ENCODE data around the gene ST3GAL5. TPM values are rescaled to one million over a fixed set of nuclear protein-coding genes. Genes with fewer than 3 reads are reported as not detected.

Gene ST3GAL5
- total RNA-seq, 4 donors from 2014 or later: 30.9 to 37.4 (median 32.9) TPM

DNA sequence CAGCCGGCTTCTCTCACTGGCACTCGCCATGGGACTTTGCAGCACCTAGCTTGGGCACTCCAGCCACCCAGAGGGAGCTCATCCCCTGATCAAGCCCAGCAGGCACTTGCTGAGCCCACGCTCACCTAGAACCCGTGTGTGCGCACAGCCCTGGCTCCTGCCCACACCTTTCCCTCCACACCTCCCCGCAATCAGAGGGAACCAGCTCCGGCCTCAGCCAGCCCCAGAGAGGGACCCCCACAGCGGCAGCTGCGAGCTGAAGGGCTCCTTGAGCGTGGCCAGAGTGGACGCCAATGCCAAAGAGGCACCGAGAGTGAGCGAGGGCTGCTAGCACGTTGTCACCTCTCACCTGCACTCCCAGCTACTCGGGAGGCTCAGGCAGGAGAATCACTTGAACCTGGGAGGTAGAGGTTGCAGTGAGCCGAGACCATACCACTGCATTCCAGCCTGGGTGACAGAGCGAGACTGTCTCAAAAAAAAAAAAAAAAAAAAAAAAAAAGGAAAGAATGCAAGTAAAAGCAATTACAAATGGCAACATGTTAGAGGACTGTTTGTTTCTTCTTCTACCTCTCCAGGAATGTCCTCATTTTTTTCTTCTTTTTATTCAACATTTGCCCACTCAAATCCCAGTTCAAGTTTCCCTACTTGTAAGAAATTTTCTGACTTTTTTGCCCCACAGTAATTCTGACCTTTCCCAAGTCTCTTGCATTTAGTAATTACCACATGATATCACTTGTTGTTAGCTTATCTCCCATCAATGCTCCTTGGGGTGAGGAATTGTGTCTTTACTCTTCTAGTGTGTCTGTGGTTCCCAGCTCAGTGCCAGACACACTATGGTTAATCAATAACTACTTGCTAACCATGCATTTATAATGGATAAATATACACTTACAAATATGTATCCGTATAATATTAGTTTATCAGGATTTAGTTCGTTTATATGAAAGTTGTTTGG lies 40.6 kb upstream of the ST3GAL5 start:
- TF ChIP-seq, protein P1, sequence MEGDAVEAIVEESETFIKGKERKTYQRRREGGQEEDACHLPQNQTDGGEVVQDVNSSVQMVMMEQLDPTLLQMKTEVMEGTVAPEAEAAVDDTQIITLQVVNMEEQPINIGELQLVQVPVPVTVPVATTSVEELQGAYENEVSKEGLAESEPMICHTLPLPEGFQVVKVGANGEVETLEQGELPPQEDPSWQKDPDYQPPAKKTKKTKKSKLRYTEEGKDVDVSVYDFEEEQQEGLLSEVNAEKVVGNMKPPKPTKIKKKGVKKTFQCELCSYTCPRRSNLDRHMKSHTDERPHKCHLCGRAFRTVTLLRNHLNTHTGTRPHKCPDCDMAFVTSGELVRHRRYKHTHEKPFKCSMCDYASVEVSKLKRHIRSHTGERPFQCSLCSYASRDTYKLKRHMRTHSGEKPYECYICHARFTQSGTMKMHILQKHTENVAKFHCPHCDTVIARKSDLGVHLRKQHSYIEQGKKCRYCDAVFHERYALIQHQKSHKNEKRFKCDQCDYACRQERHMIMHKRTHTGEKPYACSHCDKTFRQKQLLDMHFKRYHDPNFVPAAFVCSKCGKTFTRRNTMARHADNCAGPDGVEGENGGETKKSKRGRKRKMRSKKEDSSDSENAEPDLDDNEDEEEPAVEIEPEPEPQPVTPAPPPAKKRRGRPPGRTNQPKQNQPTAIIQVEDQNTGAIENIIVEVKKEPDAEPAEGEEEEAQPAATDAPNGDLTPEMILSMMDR (IDR thresholded peaks at IDR 0.05): no peak
- TF ChIP-seq EP300 (IDR thresholded peaks at IDR 0.05): no peak
- TF ChIP-seq POLR2A (IDR thresholded peaks at IDR 0.05): no peak
- H3K27ac ChIP-seq: peak overlapping the region in 2 of 4 donors; percentile 66 to 77
- no peaks in the 10 kb centered on the region for H3K36me3 ChIP-seq
- no peak overlapping the region for H3K4me3 ChIP-seq
- H3K4me1 ChIP-seq: peaks cover 0 to 28% (median 10%) of the 10 kb centered on the region in 4 donors
- no peak for DNase-seq (ENCODE audit: low spot score in 2 of 2)
- H3K27me3 ChIP-seq: no peaks in the 10 kb centered on the region
- H3K9me3 ChIP-seq: no peaks in the 10 kb centered on the region
- 90 to 95% methylated on average over 17 to 19 of the region's 19 CpGs for WGBS, 2 donors

DNA sequence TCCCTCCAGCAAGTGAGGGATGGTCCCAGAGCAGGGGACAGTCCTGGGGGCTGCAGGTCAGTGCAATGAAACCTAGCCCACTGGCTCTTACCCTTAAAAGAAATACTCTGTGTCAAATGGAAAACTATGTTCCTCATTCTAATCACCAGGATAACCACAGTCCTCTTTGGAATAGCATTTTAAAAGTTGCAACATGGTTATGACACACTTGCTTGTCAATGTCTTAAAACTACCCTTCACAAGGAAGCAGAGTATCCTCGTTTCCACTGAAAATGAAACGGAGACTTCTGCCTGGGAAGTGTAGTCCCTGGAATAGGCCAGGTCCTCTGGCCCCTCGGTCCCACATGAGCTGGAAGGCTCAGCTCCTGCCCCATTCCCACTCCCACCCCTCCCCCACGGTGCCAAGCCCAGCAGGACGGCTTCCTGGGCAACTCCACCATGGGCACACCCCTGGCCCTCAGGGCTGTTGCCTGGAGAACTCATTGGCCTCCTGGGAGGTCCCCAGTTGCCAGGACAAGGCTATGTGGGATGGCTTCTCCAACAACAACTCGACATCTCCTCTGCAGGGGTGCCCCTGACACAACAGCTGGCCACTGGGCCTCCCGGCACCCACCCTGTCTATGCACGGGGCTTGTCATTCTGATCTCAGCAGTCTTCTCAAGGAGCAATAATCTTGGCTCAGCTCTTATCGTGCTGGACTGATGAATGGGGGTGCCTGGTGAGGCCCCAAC lies 38.3 kb upstream of the ST3GAL5 start:
- Histone ChIP-seq H3K27me3 (no peaks in the 10 kb centered on the region), H3K4me3 (no peak overlapping the region), H3K27ac (peak overlapping the region in 2 of 4 donors; percentile 14 to 62), H3K36me3 (no peaks in the 10 kb centered on the region), H3K9me3 (no peaks in the 10 kb centered on the region), H3K4me1 (peaks cover 0 to 37% (median 11%) of the 10 kb centered on the region in 4 donors)
- WGBS, 2 donors: 82 to 89% methylated on average over 4 to 9 of the region's 9 CpGs
- DNase-seq (ENCODE audit: low spot score in 2 of 2): no peak
- peak in 1 of 2 donors; percentile 40 for TF ChIP-seq EP300 (IDR thresholded peaks at IDR 0.05)
- no peak for TF ChIP-seq POLR2A (IDR thresholded peaks at IDR 0.05)

DNA sequence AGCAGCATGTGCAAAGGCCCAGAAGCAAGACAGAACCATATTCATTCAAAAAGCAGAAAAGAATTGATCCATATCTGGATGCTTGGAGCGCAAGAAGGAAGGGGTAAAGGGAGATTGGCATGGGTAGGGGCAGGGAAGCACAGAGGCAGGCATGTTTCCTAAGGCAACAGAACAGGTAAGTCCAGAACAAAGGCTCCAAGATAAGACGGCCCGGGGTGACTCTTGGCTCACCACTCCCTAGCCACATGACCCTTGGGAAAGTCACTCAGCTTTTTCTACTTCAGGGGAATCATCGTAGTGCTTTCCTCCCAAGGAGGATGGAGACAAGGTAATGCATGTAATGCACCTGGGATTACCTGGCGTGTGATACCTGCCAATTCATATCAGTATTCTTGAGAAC lies 37.7 kb upstream of the ST3GAL5 start:
- DNase-seq (ENCODE audit: low spot score in 2 of 2): no peak
- no peaks in the 10 kb centered on the region for H3K27me3 ChIP-seq
- WGBS, 2 donors: 78 to 90% methylated on average over 5 of the region's 5 CpGs

DNA sequence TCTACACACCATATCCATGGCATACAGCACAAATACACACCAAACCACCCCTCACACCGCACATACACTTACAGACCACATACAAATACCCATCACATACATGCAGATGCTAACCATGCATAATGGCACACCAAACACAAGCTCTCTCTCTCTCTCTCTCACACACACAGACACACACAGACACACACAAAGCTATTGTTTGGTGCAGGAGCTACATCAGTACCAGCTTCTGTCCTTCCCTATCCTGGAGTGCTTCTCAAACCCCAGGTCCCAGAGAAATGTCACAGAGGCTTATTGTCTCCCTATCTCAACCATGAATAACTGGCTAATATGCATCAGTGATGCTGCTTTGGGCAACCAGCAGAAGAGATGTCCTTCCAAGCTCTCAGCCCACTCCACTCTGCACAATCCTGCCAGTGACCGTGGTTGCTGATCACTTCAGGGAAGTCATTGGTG lies 36.5 kb upstream of the ST3GAL5 start:
- TF ChIP-seq, protein P1 (IDR thresholded peaks at IDR 0.05): no peak
- TF ChIP-seq EP300 (IDR thresholded peaks at IDR 0.05): no peak
- TF ChIP-seq POLR2A (IDR thresholded peaks at IDR 0.05): no peak
- H3K4me1 ChIP-seq: peaks cover 0 to 47% (median 11%) of the 10 kb centered on the region in 4 donors
- 83 to 89% methylated on average over 2 of the region's 2 CpGs for WGBS, 2 donors

More for the DNA sequence above, 37.7 kb upstream of the ST3GAL5 start:
- H3K27ac ChIP-seq: peak overlapping the region in 1 of 4 donors; percentile 62
- H3K4me1 ChIP-seq: peaks cover 0 to 42% (median 11%) of the 10 kb centered on the region in 4 donors
- H3K9me3 ChIP-seq: no peaks in the 10 kb centered on the region
- no peaks in the 10 kb centered on the region for H3K36me3 ChIP-seq
- no peak for TF ChIP-seq POLR2A (IDR thresholded peaks at IDR 0.05)
- TF ChIP-seq, protein P1 (IDR thresholded peaks at IDR 0.05): no peak
- TF ChIP-seq EP300 (IDR thresholded peaks at IDR 0.05): no peak
- no peak overlapping the region for H3K4me3 ChIP-seq

DNA sequence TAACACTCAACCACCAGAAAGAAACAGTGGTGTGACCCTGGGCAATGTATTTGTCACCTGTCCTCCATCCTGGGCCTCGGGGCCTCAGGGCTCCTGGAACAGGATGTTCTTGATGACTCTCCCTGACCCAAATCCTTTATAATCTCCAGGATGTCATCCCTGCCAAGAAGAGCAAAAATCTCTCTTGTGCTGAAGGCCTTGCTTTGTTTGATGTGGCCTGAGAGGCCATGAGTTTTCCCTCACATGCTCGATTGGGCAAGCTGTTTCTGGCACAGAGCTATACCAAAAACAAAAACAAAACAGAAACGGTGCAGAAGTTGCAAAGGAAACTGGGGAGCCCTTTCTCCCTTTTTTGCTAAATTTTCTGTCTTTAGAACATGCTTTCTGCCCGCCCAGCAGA lies 35.7 kb upstream of the ST3GAL5 start:
- peak; percentile 50 to 77 for DNase-seq (ENCODE audit: low spot score in 2 of 2)
- Histone ChIP-seq H3K4me1 (peaks cover 0 to 40% (median 11%) of the 10 kb centered on the region in 4 donors), H3K4me3 (no peak overlapping the region), H3K36me3 (no peaks in the 10 kb centered on the region), H3K9me3 (no peaks in the 10 kb centered on the region), H3K27ac (peak overlapping the region; percentile 60 to 83 (median 71)), H3K27me3 (no peaks in the 10 kb centered on the region)
- WGBS, 2 donors: 18 to 19% methylated on average over 4 of the region's 4 CpGs
- TF ChIP-seq EP300 (IDR thresholded peaks at IDR 0.05): peak; percentile 83 to 98
- TF ChIP-seq, protein P1 (IDR thresholded peaks at IDR 0.05): no peak

More for the DNA sequence above, 36.5 kb upstream of the ST3GAL5 start:
- DNase-seq (ENCODE audit: low spot score in 2 of 2): no peak
- Histone ChIP-seq H3K36me3 (no peaks in the 10 kb centered on the region), H3K4me3 (no peak overlapping the region), H3K9me3 (no peaks in the 10 kb centered on the region), H3K27ac (peak overlapping the region in 2 of 4 donors; percentile 79 to 83), H3K27me3 (no peaks in the 10 kb centered on the region)
